HUDEP-2 (cell line): ENCODE measurements around the gene REPS1.
"Not testable (repeated sequence)": the region's sequence is repeated elsewhere in the genome, so short reads cannot be mapped to it uniquely, and the experiment has no call there.

Experiments used
- DNase-seq, 76 experiments: peaks; one replicate each; lab custom pipeline; 2025; ENCODE audit not compliant: unreplicated experiment in 76 of 76; lab: John Stamatoyannopoulos, UW

REPS1 gene, protein sequence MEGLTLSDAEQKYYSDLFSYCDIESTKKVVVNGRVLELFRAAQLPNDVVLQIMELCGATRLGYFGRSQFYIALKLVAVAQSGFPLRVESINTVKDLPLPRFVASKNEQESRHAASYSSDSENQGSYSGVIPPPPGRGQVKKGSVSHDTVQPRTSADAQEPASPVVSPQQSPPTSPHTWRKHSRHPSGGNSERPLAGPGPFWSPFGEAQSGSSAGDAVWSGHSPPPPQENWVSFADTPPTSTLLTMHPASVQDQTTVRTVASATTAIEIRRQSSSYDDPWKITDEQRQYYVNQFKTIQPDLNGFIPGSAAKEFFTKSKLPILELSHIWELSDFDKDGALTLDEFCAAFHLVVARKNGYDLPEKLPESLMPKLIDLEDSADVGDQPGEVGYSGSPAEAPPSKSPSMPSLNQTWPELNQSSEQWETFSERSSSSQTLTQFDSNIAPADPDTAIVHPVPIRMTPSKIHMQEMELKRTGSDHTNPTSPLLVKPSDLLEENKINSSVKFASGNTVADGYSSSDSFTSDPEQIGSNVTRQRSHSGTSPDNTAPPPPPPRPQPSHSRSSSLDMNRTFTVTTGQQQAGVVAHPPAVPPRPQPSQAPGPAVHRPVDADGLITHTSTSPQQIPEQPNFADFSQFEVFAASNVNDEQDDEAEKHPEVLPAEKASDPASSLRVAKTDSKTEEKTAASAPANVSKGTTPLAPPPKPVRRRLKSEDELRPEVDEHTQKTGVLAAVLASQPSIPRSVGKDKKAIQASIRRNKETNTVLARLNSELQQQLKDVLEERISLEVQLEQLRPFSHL

DNA sequence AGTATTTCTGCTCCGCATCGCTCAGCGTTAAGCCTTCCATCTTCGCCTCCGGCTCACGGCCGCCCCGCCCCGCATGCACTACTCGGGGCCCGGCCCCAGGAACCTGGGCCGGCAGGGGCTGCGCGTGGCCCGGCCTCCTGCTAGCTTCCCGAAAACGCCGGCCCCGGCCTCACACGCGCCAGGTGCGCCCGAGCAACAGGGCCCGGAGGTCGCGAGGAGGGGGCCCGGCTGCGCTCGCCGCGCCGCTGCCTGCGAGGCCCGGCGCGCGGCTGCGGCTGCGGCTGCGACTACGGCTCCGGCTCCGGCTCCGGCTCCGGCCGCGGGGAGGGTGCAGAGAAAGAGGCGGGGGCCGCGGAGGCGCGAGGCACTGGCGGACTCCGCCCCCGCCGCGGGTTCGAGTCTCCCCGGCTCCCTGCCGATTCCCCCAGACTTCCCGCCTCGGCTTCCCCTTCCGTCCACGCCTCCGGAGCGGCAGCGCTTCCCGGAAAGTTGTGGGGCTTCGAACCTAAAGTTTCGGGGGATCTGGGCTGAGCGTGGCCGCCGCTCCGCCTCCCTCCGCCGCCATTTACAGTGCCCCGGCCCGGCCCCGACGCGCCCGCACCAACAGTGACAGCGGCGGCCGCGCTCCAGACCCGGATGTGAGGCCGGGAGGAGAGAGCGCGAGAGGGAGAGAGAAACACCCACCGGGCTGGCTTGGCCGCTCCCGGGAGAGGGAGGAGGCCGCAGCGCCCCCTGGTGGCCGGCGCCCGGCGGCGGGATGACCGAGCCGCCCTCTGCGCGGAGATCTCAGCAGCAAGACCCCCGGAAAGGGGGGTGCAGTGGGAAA is at the start of gene REPS1:
Gene REPS1, minus strand, starts transcription at position 611 of the 826 bp plus-strand sequence. Its CDS starts 571 bp downstream, at position 40.
- DNase-seq: peak in 75 of 76 experiments; percentile 17 to 91 (median 81)

DNA sequence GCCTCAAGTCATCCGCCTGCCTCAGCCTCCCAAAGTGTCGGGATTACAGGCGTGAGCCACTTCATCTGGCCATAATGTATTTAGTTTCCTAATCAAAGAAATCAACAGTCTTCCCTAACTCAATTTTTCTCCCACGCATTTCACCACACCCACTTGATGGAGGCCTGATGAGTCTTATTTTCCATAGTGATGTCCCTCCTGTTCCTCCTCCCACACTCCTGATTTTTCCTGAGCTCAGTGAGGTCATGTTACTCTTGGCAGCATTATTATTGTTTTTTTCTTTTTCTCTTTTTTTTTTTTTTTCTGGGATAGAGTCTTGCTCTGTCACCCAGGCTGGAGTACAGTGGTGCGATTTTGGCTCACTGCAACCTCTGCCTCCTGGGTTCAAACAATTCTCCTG is 49.4 kb upstream of the REPS1 start:
- peak in 1 of 76 experiments; percentile 4 for DNase-seq

GRCh38 chr6:139030228-139030963 is 42.3 kb upstream of the REPS1 start:
- DNase-seq: no peak

DNA sequence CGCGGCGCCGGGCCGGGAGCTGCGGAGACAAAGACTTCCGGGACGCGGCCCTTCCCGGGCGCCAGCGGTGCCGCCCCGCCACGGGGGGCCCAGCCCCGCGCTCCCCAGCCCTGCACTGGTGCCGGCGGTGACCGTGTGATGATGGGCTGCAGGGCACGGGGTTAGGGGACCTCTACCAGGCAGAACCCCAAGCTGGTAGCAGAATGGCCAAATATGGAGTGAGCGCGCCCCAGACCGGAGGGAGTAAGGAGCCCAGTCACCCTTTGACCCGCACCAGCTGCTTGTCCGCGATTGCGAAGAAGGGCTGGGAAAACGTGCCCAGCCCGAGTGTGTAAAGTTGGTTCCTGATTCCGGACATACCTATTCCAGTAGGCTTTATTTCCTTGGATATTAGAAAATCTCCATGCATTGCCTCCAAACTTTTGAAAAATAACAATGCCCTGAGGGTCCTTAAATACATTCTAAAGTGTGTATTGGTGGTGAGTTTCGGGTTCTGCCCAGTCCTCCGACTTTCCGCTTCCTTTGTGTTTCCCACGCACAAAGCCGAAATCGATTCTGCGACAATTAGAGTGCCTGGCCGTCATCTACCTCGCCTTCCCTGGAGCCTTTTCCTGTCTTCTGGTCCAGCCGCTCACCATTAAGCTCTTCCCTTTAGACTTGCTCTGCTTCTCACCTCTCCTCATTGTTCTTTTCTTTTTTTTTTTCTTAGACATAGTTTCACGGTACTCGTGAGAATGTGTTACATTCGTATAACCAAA is 41.6 kb upstream of the REPS1 start:
- peak in 46 of 76 experiments; percentile 2 to 61 (median 39) for DNase-seq

GRCh38 chr6:139028658-139029469 is 40.8 kb upstream of the REPS1 start, which contains the start of gene ABRACL:
Gene ABRACL, plus strand, starts transcription at chr6:139028745. Its CDS starts 5,416 bp downstream, at chr6:139034161.
- DNase-seq: peak in 53 of 76 experiments; percentile 8 to 72 (median 43)

GRCh38 chr6:139028215-139028657 is 40.2 kb upstream of the REPS1 start:
- peak in 3 of 76 experiments; percentile 24 to 39 (median 25) for DNase-seq

DNA sequence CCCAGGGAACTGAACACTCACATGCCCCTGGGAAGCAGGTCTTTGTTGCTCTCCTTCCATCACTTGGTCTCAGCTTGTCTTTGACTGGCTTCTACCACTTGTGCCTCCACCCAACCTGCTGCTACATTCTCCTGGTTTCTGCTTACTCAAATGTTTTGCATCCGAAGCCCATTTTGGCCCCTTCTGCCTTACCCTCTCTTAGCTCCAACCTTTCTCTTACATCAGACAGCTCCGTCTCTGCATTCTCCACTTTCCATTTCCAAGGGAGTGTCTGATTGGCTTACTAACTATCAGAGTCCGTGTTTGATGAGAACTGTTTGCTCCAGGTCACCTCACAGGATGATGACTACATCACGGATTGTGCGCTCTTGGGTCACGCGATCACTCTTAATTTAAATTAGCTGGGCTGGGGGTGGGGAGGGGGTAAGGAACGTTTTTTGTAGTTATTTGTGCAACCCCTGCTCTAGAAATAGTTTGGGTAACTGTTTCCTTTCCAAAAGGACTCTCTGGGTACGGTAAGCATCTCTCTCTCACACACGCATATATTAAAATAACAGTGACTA is 39.6 kb upstream of the REPS1 start:
- DNase-seq: no peak

GRCh38 chr6:139025416-139025815 is 37.4 kb upstream of the REPS1 start:
- not testable (repeated sequence) for DNase-seq

DNA sequence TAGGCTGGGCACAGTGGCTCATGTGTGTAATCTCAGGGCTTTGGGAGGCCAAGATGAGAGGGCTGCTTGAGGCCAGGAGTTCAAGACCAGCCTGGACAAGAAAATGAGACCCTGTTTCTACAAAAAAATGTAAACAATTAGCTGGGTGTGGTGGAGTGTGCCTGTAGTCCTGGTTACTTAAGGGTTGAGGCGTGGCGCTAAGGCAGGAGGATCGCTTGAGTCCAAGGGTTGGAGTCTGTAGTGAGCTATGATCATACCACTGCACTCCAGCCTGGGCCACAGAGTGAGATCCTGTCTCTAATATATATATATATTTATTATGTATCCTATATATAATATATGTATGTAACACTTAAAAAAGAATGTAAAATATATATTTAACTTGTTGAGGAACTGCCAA is 32.6 kb upstream of the REPS1 start:
- DNase-seq: no peak

DNA sequence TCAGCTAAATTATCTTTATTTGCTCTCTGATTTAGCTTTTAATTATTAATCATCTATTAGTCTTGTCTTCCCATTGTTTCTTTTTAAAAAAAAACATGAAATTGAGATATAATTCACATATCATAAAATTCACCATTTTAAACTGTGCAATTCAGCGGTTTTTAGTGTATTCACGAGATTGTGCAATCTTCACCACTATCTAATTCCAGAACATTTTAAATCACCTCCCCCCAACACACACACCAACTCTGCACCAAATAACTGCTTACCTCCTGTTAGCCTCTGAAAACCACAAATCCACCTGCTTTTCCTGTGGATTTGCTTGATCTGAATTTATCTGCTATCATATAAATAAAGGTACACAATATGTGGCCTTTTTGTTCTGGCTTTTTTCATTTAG is 31.7 kb upstream of the REPS1 start:
- no peak for DNase-seq

DNA sequence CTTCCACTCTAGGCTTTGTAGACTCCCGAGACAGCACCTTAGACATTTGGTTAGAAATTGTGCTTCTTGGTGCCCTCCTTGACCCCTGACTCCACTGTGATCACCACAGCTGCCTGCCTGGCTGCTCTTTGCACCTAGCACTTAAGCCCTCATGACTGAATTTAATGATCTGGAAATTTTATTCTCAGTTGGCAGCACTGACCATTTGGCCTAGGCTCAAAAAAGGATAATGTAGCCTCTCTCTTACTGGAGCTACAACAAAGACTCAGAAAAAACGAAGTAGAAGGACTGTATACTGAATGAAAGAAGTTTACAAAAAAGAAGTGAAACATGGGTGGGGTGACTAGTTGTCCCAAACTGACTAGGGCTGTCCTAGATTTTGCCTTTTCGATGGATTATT is 29.2 kb upstream of the REPS1 start:
- no peak for DNase-seq

GRCh38 chr6:139016337-139017213 is 28.5 kb upstream of the REPS1 start:
- DNase-seq: no peak

DNA sequence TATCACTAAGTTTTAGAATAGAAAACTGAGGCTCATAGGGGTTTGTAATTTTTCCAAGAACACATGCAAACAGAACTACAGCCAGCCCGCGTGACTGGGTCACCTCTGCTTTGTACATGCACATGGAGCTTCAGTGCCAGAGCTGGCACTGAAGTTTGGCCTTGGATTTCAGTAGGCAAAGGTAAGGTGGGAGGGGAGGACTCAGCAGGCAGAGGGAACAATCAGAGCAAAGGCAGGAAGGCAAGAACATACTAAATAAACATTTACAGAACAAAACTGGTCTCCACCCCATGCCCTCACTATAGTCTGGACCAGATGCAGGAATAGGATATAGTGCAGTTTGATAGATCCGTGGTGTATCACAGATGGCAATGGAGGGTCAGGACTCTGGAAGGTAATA is 26.9 kb upstream of the REPS1 start:
- DNase-seq: no peak

- DNase-seq: no peak
Measured at GRCh38 chr6:139013185-139013800, 25.2 kb upstream of the REPS1 start.

- DNase-seq: no peak
Measured at GRCh38 chr6:139011980-139012379, 23.9 kb upstream of the REPS1 start.

DNA sequence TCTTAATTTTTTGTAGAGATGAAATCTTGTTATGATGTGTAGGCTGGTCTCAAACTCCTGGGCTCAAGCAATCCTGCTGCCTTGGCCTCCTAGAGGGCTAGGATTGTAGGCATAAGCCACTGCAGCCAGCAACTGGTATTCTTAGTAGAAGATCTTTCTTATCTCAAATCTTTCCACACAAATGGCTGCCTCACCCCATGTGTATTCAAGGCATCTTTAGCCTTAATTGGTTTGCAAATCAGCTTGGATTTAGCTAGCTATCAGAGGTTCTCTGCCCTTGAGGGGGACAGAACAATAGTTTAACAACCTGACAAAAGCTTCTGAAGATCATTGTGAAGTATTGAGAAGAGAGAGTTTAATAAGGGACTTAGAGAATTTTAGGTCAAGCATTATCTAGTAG is 22.6 kb upstream of the REPS1 start:
- no peak for DNase-seq

- DNase-seq: no peak
Measured at GRCh38 chr6:139008117-139008516, 20.1 kb upstream of the REPS1 start.
